ENCODE data around the gene TXNDC11. TPM values are rescaled to one million over a fixed set of nuclear protein-coding genes. Genes with fewer than 3 reads are reported as not detected.
A peak's percentile ranks its signal among the peaks of the same experiment; 100 is the strongest.

The TXNDC11 gene
- total RNA-seq, 1 donor from 2014 or later = 29.0 TPM

DNA sequence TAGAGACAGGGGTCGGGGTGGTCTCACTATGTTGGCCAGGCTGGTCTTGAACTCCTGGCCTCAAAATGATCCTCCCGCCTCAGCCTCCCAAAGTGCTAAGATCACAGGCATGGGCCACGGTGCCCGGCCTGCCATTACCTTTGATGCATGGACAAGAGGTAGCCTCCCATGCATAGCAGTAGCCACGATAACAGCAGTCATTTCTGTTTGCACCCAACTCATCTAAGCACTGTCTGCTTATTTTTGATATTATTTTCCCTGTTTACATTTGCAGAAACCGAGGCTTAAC is 111.9 kb downstream of the TXNDC11 start:
- Histone ChIP-seq H3K36me3 (ENCODE audit: insufficient read depth, low read length) (no peaks in the 10 kb centered on the region), H3K27me3 (ENCODE audit: insufficient read depth, low read length) (no peaks in the 10 kb centered on the region), H3K4me2 (ENCODE audit: low read length) (no peak overlapping the region), H3K9me3 (ENCODE audit: insufficient read depth, low read depth, low read length) (no peaks in the 10 kb centered on the region), H3K9ac (ENCODE audit: low read length) (no peak overlapping the region), H3K79me2 (ENCODE audit: insufficient read depth, low read length) (no peaks in the 10 kb centered on the region), H2AFZ (ENCODE audit: low read depth, low read length) (no peak overlapping the region), H4K20me1 (ENCODE audit: insufficient read depth, low read length) (no peaks in the 10 kb centered on the region), H3K27ac (ENCODE audit: low read depth, low read length) (no peak overlapping the region), H3K4me3 (ENCODE audit: insufficient read depth, low read depth, low read length) (no peak overlapping the region), H3K4me1 (ENCODE audit: insufficient read depth, low read length) (peaks cover 28% of the 10 kb centered on the region)
- H3K4me3 Mint-ChIP-seq (ENCODE audit: unreplicated experiment) = no peak overlapping the region
- H3K27ac Mint-ChIP-seq (ENCODE audit: unreplicated experiment) = no peak overlapping the region
- no peaks in the 10 kb centered on the region for H3K9me3 Mint-ChIP-seq (ENCODE audit: unreplicated experiment)
- TF ChIP-seq EZH2 (IDR thresholded peaks at IDR 0.05; ENCODE audit: insufficient read depth, low read length) = no peak
- FAIRE-seq (no peak), DNase-seq (ENCODE audit: low read depth) (no peak)
- H3K4me1 Mint-ChIP-seq (ENCODE audit: low read depth, unreplicated experiment) = peaks cover 38% of the 10 kb centered on the region
- peaks cover 3% of the 10 kb centered on the region for H3K27me3 Mint-ChIP-seq (ENCODE audit: low read depth, unreplicated experiment)
- H3K36me3 Mint-ChIP-seq (ENCODE audit: low read depth, unreplicated experiment) = no peaks in the 10 kb centered on the region

DNA sequence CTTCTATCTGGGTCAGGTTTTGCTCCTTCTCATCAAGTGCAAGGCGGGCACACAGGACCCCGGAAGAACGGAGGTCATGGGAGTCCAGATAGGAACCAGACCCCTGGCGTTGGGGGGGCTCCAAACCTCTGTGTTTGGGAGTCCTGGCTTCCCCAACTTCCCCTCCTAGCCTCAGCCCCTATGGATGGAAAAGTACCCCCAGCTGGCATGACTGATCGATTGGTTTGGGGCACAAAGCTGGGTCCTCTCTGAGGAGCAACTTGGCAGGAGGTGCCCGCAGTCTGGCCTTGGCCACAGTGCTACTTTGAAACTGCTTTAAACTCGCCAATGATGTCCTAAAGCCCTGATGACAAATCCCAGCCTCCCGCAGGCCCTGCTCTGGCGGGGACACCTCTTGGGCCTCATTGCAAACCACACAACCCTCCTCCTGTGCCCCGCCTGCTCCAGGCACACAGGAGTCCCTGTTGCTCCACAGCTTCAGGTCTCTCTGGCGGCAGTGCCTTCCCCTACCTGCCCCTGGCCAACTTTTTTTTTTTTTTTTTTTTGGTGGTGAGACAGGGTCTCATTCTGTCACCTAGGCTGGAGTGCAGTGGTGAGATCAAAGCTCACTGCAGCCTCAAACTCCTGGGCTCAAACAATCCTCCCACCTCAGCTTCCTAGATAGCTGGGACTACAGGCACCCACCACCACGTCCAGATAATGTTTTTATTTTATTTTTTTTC is 112.5 kb downstream of the TXNDC11 start:
- Mint-ChIP-seq H3K36me3 (ENCODE audit: low read depth, unreplicated experiment) (no peaks in the 10 kb centered on the region), H3K27me3 (ENCODE audit: low read depth, unreplicated experiment) (peaks cover 1% of the 10 kb centered on the region), H3K4me3 (ENCODE audit: unreplicated experiment) (no peak overlapping the region), H3K9me3 (ENCODE audit: unreplicated experiment) (no peaks in the 10 kb centered on the region), H3K4me1 (ENCODE audit: low read depth, unreplicated experiment) (peaks cover 38% of the 10 kb centered on the region), H3K27ac (ENCODE audit: unreplicated experiment) (no peak overlapping the region)
- DNase-seq (ENCODE audit: low read depth) (no peak), FAIRE-seq (no peak)
- Histone ChIP-seq H3K9ac (ENCODE audit: low read length) (no peak overlapping the region), H3K36me3 (ENCODE audit: insufficient read depth, low read length) (no peaks in the 10 kb centered on the region), H3K27ac (ENCODE audit: low read depth, low read length) (peak overlapping the region; percentile 79), H2AFZ (ENCODE audit: low read depth, low read length) (no peak overlapping the region), H3K27me3 (ENCODE audit: insufficient read depth, low read length) (no peaks in the 10 kb centered on the region), H3K9me3 (ENCODE audit: insufficient read depth, low read depth, low read length) (no peaks in the 10 kb centered on the region), H3K79me2 (ENCODE audit: insufficient read depth, low read length) (no peaks in the 10 kb centered on the region), H3K4me3 (ENCODE audit: insufficient read depth, low read depth, low read length) (no peak overlapping the region), H3K4me2 (ENCODE audit: low read length) (no peak overlapping the region), H4K20me1 (ENCODE audit: insufficient read depth, low read length) (no peaks in the 10 kb centered on the region), H3K4me1 (ENCODE audit: insufficient read depth, low read length) (peaks cover 28% of the 10 kb centered on the region)
- no peak for TF ChIP-seq EZH2 (IDR thresholded peaks at IDR 0.05; ENCODE audit: insufficient read depth, low read length)

Other genes starting within 250 kb of the TXNDC11 start
- 113 and 120 TPM in 2 replicates for gene LITAF, start 155.9 kb downstream of the TXNDC11 start, total RNA-seq
- gene SNN, start 74.4 kb downstream of the TXNDC11 start, total RNA-seq = 12.2 and 16.7 TPM in 2 replicates
- 64.2 and 68.7 TPM in 2 replicates for gene ZC3H7A, start 54.4 kb upstream of the TXNDC11 start, total RNA-seq
- 192 and 209 TPM in 2 replicates for gene RSL1D1, start 108.7 kb upstream of the TXNDC11 start, total RNA-seq
- gene GSPT1, start 173.1 kb upstream of the TXNDC11 start, total RNA-seq = 165 and 173 TPM in 2 replicates
- 7.8 and 10.3 TPM in 2 replicates for gene NPIPB2, start 199.2 kb upstream of the TXNDC11 start, total RNA-seq
- gene TNFRSF17, start 222.4 kb upstream of the TXNDC11 start, total RNA-seq = not detected in 2 replicates
- 11.3 and 14.8 TPM in 2 replicates for gene SNX29, start 233.9 kb upstream of the TXNDC11 start, total RNA-seq